ENCODE data around the gene ERAP2.
"Not testable (repeated sequence)": the region's sequence is repeated elsewhere in the genome, so short reads cannot be mapped to it uniquely, and the experiment has no call there.

The ERAP2 gene

DNA sequence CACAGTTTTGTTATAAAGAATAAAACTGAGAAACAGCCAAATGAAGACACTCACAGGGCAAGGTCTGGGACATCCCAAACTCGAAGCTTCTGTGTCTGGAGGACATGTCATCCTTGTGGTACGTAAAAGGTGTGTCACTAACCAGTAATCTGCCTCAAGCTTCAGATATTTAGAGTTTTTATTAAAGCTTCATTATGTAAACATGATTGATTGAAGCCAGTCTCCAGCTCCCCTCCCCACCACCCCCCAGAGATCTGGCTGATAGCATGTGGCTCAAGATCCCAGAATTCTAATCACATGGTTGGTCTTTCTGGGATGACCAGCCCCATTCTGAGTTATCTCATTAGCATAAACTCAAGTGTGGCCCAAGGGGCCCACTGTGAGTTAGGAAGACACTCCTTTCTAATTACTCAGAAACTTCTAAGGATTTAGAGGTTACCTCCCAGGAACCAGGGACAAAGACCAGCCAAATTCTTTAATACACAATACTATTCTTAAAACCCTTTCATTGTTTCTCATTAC is 37.2 kb upstream of the ERAP2 start:
- peak overlapping the region; percentile 39 for H3K27ac ChIP-seq
- TF ChIP-seq, protein P1, sequence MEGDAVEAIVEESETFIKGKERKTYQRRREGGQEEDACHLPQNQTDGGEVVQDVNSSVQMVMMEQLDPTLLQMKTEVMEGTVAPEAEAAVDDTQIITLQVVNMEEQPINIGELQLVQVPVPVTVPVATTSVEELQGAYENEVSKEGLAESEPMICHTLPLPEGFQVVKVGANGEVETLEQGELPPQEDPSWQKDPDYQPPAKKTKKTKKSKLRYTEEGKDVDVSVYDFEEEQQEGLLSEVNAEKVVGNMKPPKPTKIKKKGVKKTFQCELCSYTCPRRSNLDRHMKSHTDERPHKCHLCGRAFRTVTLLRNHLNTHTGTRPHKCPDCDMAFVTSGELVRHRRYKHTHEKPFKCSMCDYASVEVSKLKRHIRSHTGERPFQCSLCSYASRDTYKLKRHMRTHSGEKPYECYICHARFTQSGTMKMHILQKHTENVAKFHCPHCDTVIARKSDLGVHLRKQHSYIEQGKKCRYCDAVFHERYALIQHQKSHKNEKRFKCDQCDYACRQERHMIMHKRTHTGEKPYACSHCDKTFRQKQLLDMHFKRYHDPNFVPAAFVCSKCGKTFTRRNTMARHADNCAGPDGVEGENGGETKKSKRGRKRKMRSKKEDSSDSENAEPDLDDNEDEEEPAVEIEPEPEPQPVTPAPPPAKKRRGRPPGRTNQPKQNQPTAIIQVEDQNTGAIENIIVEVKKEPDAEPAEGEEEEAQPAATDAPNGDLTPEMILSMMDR (conservative IDR thresholded peaks at IDR 0.05), result no peak

DNA sequence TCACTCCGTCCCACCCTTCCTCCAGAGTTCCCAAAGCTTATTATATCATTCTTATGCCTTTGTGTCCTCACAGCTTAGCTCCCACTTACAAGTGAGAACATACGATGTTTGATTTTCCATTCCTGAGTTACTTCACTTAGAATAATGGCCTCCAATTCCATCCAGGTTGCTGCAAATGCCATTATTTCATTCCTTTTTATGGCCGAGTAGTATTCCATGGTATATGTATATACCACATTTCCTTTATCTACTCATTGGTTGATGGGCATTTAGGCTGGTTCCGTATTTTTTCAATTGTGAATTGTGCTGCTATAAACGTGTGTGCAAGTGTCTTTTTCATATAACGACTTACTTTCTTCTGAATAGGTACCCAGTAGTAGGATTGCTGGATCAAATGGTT is 34.4 kb upstream of the ERAP2 start:
- H3K27ac ChIP-seq, result not testable (repeated sequence)

DNA sequence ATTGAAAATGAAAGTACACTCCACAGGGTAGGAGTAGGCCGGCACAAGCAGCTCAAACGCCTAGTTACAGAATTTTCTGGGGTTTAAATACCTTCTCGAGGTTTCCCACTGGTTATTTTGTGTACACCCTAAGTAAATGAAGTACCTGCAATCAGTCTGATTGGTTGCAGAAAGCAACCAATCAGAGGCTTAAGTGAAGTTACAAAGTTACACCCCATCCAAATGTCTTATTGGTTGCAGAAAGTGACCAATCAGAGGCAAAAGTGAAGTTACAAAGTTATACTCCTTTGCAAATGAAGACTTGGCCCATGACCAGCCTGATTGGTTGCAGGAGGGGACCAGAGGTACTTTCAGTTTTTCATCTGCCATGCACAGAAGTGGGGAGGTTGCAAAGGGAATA is 33.2 kb upstream of the ERAP2 start:
- no peak overlapping the region for H3K27ac ChIP-seq
- TF ChIP-seq, protein P1 (conservative IDR thresholded peaks at IDR 0.05), result no peak

DNA sequence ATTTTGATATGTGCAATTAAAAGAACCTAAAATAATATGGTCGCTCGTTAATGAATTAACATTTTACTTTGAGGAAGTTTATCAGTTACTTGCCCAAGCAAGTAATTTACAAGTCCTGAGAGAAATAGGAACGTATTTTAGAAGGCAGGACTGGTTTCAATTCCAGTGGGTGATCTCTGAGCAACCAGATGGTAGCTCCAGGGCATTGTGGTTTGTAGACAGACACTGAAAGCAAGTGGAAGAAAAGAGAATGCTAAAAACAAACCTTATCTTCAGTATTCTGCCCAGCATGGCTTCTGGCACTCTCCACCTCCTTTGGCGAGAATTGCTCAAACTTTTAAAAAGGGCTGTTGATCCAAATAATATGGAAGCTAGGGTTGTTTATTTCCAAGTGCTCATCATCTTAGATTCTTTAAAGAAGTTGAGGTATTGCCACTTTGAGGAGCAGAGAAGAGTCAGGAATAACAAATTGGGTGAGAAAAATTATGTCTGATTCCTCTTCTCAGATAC is 31.8 kb upstream of the ERAP2 start:
- H3K27ac ChIP-seq, result no peak overlapping the region
- TF ChIP-seq, protein P1 (conservative IDR thresholded peaks at IDR 0.05), result no peak

DNA sequence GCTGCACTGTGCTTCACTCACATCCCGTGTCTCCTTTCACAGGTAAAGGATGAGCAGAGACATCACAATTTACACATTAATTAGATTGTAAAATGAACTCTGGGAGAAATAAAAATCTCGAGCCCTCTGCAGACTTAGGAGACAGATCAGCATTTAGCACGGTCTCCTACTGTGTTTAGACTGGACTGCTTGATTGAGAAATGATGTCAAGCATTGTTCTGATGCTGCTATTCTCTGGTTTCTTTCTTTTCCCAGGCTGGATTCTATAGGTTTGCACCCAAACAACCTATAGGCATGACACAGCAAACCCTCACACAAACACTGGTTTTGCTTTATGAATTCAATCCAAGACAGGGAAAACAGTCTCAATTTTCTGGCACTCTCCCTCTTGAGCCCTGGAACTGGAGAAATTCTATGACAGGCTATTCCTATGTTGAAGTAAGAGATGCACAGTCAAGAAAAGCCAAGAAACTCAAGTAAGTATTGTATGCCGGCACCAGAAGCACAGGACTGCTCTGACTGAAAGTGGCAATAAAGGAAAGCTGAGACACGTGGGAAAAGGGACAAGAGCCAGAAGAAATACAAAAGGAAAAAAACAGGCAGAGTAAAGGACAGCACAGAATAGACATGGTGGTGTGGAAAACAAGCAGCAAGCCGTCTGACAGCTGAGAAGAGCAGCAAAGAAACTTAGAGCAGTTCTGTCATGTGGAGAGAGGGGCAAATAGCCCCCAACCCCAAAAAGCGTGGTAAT is 24.8 kb upstream of the ERAP2 start:
- no peak overlapping the region for H3K27ac ChIP-seq
- TF ChIP-seq, protein P1 (conservative IDR thresholded peaks at IDR 0.05), result no peak

DNA sequence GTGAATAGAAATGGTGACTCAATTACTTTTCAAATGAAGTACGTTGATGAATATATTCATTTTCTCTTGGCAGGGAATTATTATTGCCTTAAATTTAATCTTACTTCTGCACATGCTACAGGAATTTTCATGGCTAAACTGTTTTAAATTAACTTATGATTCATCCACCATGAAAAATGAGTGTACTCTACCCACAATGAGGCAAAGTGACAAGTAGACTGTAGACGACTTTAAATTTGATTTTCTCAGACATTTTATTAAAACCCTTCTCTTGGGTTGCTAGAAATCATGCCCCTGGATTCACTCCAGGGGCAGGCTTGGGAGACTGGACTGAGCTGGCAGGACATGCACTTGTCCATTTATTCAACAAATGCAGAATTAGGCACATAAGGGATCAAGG is 23.5 kb upstream of the ERAP2 start:
- TF ChIP-seq, protein P1 (conservative IDR thresholded peaks at IDR 0.05), result no peak
- no peak overlapping the region for H3K27ac ChIP-seq

DNA sequence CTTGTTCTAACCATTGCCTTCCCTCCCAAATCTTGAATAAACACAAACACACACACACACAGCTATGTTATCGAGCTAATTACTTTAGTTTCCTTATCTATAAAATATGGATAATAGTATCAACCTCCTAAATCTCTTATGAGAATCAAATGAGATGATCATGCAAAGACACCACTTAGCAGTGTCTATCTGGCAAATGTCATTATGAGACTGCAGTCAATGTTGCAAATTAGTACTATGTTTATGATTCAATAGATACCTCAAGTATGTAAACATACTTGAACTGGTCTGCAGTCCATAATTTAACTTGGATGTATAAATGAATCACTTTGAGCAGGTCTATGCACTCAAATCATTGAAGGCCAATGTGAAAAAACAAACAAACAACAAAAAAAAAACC is 22.2 kb upstream of the ERAP2 start:
- TF ChIP-seq, protein P1 (conservative IDR thresholded peaks at IDR 0.05), result no peak
- no peak overlapping the region for H3K27ac ChIP-seq

Measured in VCaP (cell line).